Fibroblast of skin of right biceps (primary cell): ENCODE results near the gene AFF1.
"Not testable (repeated sequence)": the region's sequence is repeated elsewhere in the genome, so short reads cannot be mapped to it uniquely, and the experiment has no call there.

ENCODE experiments used
- DNase-seq: peaks from one replicate; pipeline ENCODE4 v3.0.0-alpha.2; 2013

The AFF1 gene

DNA sequence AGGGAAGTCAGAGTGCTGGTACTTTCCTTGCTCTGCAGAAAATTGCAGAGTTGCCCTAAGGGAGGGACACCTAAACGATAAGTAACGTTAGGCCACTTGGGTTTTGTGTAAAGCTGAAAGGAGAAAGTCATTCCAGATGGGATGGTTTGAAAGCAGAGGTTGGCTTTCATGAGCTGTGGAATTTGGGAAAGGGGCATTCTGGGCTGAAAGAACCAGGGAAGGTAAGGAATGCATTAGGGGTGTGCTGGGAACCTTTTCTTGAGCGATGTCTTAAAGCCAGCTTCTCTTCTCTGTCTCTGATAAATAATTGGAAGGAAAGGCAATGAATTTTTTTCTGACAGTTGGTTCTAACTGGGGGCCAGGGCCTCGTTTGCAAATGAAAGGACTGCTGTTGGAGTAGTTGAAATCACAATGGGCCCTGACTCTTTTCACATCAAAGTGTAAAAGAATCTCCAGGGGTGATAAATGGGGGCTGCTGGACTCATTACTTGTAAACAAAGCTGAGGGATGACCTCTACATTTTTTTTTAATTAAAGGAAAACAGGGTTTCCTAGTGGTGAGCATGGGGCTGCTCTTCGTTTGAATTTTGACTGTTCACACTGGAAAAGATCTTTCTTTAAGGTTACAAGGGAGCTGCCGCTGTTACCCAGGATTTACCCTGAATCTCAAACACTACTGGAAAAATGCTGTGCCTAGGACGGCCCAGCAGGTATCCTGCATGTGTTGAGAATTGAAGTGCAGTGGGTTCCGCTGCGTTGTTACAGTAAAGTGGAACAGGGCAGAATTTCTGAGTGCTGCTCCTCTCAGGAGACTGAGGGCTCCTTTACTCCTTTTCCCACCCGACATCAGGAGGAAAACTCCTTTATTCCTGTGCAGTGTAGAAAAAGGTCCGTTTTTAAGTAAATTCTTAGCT, 25.0 kb downstream of the AFF1 start:
- no peak for DNase-seq

DNA sequence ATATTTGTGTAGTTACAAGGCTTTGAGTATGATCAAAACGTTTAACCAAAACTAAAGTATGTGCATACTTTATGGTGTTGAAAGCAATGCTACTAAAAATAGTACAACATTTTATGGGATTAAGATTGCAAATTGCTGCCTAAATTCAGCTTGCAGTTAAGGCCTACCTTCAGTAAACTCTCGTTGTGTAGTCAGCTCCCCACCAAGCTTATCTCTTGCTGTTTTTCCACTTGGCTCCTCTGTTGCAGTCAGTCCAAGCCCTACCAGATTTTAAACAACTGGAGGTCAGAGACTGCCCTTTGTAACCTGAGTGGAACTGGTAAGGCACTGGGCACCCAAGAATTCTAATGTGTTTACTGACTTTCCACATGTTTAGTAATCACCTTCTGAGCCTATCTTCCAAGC, 25.7 kb downstream of the AFF1 start:
- DNase-seq = peak; percentile 71

DNA sequence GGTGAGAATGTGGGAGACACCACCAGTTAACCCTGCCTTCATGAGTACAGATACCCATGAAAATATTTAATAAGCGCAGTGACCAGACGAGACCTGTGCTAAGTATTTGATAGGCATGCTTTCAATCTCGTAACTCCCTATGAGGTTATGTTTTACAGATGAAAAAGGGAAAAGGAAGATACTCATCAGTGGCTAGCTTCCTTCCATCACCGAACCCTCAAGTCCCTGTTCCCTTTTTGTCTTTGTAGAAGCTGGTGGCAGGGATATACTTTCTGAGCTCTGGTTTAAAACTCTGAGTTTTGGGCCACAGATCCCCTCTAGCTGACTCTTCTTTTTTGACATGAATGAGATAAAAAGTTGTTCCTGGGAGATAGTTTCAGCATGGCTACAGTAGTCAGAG, 26.3 kb downstream of the AFF1 start:
- no peak for DNase-seq

- DNase-seq = peak; percentile 94
These were observed 26.9 kb downstream of the AFF1 start for GRCh38 chr4:86961605-86962295.

GRCh38 chr4:86963697-86964096, 28.9 kb downstream of the AFF1 start:
- peak; percentile 63 for DNase-seq

GRCh38 chr4:86965019-86965976, 30.5 kb downstream of the AFF1 start:
- DNase-seq = no peak

DNA sequence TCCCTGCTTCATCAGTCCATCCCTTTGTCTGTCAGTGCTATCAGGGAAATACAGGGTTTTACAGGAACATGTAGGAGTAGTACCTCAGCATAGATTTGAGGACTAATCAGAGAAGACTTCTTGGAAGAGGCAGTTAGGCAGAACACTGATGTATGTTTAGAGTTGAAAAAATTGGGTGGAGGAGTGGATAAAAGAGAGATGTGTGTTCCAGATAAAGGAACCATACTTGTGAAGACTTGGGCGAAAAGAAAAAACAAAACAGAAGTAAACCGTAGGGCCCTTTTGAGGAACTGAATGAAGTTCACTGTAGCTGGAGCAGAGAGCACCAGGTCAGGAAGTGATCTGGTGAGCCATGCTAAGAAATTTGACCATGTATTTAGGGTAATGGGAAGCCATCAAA, 32.3 kb downstream of the AFF1 start:
- DNase-seq = no peak

GRCh38 chr4:86967798-86968197, 33.0 kb downstream of the AFF1 start:
- DNase-seq = peak; percentile 43

GRCh38 chr4:86968547-86968946, 33.7 kb downstream of the AFF1 start:
- DNase-seq = no peak

- no peak for DNase-seq
These were observed 35.9 kb downstream of the AFF1 start for GRCh38 chr4:86970447-86971354.

DNA sequence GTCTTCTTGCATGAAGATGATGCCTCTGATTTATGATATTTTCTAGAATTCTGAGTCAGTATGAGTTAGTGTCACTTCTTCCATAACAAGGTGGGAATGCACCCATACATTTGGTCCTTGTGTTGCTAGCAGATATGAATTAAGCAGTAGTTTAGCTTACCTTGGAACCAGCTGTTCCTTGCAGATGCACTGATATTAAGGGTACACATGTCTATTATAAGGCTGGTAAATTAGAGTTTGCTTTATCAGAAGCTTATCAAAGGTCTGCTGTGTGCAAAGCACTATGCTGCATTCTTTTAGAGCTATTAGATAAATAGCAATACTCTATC, 36.5 kb downstream of the AFF1 start:
- no peak for DNase-seq

GRCh38 chr4:86972997-86973396, 38.2 kb downstream of the AFF1 start:
- no peak for DNase-seq

DNA sequence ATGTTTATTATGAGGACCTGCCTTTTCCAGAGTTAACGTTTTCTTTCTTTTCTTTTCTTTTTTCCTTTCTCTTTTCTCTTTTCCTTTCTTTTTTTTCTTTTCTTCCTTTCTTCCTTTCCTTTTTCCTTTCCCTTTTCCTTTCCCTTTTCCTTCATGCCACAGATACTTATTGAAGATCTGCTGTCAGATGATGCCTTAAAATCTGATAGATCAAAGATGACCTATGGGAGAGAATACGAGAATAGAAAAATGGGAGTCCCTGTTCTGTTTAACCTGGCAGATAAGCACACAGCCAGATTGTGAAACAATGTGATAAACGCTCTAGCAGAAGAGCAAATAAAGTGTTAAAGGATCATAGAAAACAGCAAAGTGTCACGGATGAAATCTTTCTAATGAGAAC, 38.9 kb downstream of the AFF1 start:
- no peak for DNase-seq

GRCh38 chr4:86974551-86974994, 39.8 kb downstream of the AFF1 start:
- DNase-seq = peak; percentile 55

GRCh38 chr4:86975927-86976326, 41.1 kb downstream of the AFF1 start:
- DNase-seq = no peak

DNA sequence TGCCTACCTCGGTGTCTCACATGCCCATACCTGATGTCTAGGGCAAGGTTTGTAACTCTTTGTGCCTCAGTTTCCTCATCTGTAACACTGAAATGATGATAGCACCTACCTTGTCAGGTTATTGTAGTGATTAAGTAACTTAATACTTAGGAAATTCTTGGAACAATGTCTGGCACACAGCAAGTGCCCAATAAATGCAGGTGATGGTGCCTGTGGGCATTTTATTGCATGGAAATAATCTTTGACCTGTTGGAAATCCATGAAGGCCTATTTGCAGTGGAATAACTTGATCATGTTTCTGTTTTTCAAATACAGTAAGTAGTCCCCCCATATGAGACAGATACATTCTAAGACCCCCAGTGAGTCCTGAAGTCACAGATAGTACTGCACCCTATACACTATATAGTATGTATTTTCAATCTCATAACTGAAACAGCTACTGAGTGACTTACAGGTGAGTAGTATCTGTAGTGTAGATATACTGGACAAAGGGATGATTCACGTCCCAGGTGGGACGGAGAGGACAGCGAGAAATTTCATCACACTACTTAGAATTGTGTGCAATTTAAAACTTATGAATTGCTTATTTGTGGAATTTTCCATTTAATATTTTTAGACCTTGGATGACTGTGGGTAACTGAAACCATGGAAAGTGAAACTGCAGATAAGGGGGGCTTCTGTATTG, 42.1 kb downstream of the AFF1 start:
- DNase-seq = no peak

DNA sequence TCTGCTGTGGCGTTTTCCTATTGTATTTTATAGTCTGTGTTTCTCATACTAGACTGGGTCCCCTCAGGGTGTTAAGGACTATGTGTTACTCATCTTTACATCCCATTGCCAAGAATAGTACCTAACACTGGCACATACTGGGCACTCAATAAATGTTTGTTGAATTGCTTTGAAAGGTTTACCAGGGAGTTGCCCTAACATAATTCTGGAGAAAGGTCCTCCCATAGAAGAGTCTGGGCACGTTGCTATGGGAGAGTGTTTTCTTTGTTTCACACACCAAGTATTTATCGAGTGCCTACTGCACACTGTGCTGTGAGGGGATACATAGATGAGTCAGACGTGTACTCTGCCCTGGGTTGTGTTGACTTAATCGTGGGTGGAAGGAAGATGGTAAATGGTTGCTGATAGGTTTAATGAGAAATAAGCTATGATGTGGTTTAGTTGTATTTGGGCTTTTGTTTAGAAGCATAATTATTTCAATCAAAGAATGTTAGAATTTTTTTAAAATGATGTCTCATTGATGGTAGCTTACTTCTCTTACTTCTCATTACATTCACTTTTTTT, 42.9 kb downstream of the AFF1 start:
- peak; percentile 68 for DNase-seq

GRCh38 chr4:86978709-86979108, 43.9 kb downstream of the AFF1 start:
- no peak for DNase-seq

- no peak for DNase-seq
These were observed 45.4 kb downstream of the AFF1 start for GRCh38 chr4:86980230-86980629.

GRCh38 chr4:86981789-86982188, 47.0 kb downstream of the AFF1 start:
- no peak for DNase-seq

- DNase-seq = not testable (repeated sequence)
These were observed 51.0 kb downstream of the AFF1 start for GRCh38 chr4:86985852-86986251.
